Measurements from ENCODE around the gene DUSP2. TPM values are rescaled to one million over a fixed set of nuclear protein-coding genes. Genes with fewer than 3 reads are reported as not detected.

DUSP2 gene
- total RNA-seq, 4 donors from 2014 or later: 2.2 to 8.4 (median 2.4) TPM

- Histone ChIP-seq H3K27me3 (no peaks in the 10 kb centered on the region), H3K36me3 (no peaks in the 10 kb centered on the region), H3K9me3 (no peaks in the 10 kb centered on the region), H3K4me1 (no peaks in the 10 kb centered on the region), H3K27ac (no peak overlapping the region), H3K4me3 (replicated peaks in 1 of 3) (no peak overlapping the region)
- WGBS, 2 donors: 85 to 92% methylated on average over 2 of the region's 2 CpGs
- TF ChIP-seq POLR2A (IDR thresholded peaks at IDR 0.05) (no peak), CTCF (IDR thresholded peaks at IDR 0.05) (no peak)
- no peak for DNase-seq
- intact Hi-C loops (cut with DNase I): loop anchor here (5.0 to 10.0 kb wide), 2 partner anchors 33 to 145 kb away; partner anchors contain the start of gene ASTL
These were observed 24.7 kb upstream of the DUSP2 start for GRCh38 chr2:96169868-96170507.

- no peak overlapping the region for H3K27ac ChIP-seq
- DNase-seq: no peak
- no peaks in the 10 kb centered on the region for H3K36me3 ChIP-seq
- WGBS, 2 donors: 75 to 78% methylated on average over 6 of the region's 6 CpGs
- no peaks in the 10 kb centered on the region for H3K9me3 ChIP-seq
- H3K4me1 ChIP-seq: no peaks in the 10 kb centered on the region
- no peak overlapping the region for H3K4me3 ChIP-seq (replicated peaks in 1 of 3)
- TF ChIP-seq CTCF (IDR thresholded peaks at IDR 0.05) (no peak), POLR2A (IDR thresholded peaks at IDR 0.05) (no peak)
- no peaks in the 10 kb centered on the region for H3K27me3 ChIP-seq
- intact Hi-C loops (cut with DNase I): no loop called here
These were observed 22.3 kb upstream of the DUSP2 start for GRCh38 chr2:96167407-96168013.

DNA sequence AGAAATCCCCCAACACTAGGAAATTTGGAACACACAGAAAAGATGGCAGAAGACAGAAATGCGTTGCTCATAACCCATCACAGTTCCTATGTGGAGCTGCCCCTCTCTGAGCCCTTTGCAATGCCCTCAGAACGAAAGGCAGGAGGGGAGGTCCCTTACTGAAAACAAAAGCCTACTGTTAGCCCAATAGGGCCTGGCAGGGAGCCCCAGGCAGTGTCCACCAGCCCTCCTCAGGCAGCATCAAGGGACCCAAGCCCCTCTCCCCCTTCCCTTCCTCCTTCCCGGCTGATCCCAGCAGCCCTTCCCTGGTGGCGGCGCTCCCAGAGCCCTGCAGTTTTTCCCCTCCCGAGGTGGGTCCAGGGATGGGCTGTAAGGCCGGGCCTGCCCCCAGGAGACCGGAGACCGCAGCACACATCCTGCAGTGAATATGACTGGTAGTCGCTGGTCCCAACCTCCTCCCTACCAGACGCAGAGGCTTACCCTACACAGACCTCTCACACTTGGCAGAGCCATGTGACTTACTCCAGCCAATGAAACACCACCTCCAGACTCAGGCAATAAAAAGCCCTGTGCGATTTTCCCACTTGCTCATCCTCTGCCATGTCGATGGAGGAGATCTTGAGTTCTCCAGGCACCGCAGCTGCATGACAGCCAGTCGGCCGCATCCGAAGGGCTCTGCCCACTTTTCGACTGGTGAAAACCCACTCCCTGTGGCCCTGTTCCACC is 19.4 kb upstream of the DUSP2 start:
- Histone ChIP-seq H3K27me3 (no peaks in the 10 kb centered on the region), H3K4me1 (no peaks in the 10 kb centered on the region), H3K36me3 (no peaks in the 10 kb centered on the region), H3K27ac (no peak overlapping the region), H3K4me3 (replicated peaks in 1 of 3) (no peak overlapping the region), H3K9me3 (no peaks in the 10 kb centered on the region)
- 66 to 72% methylated on average over 14 to 18 of the region's 18 CpGs for whole genome bisulfite sequencing, 2 donors
- DNase-seq: no peak
- TF ChIP-seq POLR2A (IDR thresholded peaks at IDR 0.05) (no peak), CTCF (IDR thresholded peaks at IDR 0.05) (no peak)
- intact Hi-C loops (cut with DNase I): no loop called here

- H3K9me3 ChIP-seq: no peaks in the 10 kb centered on the region
- intact Hi-C loops (cut with DNase I): no loop called here
- H3K27me3 ChIP-seq: no peaks in the 10 kb centered on the region
- H3K4me3 ChIP-seq (replicated peaks in 1 of 3): no peak overlapping the region
- peak in 1 of 2 donors; percentile 29 for DNase-seq
- no peaks in the 10 kb centered on the region for H3K4me1 ChIP-seq
- 71 to 75% methylated on average over 12 to 13 of the region's 13 CpGs for WGBS, 2 donors
- TF ChIP-seq CTCF (IDR thresholded peaks at IDR 0.05): no peak
- no peak for TF ChIP-seq POLR2A (IDR thresholded peaks at IDR 0.05)
- H3K36me3 ChIP-seq: no peaks in the 10 kb centered on the region
- H3K27ac ChIP-seq: no peak overlapping the region
These were observed 18.7 kb upstream of the DUSP2 start for GRCh38 chr2:96163768-96164429.

Data from thyroid gland (tissue), 4 donors.